GM21447 (cell line): ENCODE data around the gene ARF5.

ENCODE experiments used
- ATAC-seq: cut with Tn5 transposase; IDR thresholded peaks from one replicate; pipeline ENCODE4 v1.9.1; 2021; ENCODE audit not compliant: unreplicated experiment

Gene ARF5

GRCh38 chr7:127588697-127589482, 679 bp downstream of the ARF5 start:
- peak; percentile 31 for ATAC-seq

DNA sequence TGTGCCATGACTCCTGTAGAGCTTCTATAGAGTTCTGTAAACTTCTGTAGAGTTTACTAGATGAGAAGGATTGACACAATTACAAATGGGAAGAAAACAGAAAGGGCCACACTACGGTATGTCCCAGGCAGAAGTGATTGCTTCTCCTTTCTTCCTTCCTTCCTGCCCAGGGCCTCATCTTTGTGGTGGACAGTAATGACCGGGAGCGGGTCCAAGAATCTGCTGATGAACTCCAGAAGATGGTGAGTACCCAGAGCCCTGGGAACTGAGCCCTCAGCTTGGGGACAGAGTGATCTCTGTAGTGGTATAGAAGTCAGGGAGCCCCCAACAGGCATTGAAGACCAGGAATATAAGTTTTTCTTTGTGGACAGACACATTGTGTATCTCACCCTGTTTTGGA, 1.7 kb downstream of the ARF5 start:
- no peak for ATAC-seq

DNA sequence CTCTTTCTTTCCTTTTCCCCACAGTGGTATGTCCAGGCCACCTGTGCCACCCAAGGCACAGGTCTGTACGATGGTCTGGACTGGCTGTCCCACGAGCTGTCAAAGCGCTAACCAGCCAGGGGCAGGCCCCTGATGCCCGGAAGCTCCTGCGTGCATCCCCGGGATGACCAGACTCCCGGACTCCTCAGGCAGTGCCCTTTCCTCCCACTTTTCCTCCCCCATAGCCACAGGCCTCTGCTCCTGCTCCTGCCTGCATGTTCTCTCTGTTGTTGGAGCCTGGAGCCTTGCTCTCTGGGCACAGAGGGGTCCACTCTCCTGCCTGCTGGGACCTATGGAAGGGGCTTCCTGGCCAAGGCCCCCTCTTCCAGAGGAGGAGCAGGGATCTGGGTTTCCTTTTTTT, 3.0 kb downstream of the ARF5 start:
- no peak for ATAC-seq

DNA sequence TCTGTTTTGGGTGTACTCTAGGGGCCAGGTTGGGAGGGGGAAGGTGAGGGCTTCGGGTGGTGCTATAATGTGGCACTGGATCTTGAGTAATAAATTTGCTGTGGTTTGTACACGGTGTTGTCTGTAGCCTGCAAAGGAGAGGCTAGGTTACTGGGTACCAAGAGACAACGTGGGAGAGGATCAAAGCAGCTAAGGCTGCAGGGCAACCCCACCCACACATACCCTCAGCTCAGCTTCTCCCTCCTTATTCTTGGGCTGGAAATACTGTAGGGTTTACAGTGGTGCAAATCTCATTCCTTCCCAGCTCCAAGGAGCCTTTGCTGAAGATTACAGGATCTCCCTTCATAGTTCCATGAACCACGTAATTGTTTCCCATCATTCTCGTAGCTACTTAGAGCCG, 3.4 kb downstream of the ARF5 start:
- no peak for ATAC-seq

DNA sequence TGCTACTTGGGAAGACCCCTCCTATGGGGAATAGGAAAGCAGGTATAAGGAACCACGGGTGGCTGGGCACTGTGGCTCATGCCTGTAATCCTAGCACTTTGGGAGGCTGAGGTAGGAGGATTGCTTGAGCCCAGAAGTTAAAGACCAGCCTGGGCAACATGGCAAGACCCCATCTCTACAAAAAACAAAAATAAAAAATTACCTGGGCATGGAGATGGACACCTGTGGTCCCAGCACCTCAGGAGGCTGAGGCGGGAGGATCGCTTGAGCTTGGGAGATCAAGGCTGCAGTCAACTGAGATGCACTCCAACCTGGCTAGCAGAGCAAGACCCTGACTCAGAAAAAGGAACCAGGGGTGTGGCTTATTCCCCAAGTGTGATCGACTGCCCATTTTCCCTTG, 4.3 kb downstream of the ARF5 start:
- no peak for ATAC-seq

DNA sequence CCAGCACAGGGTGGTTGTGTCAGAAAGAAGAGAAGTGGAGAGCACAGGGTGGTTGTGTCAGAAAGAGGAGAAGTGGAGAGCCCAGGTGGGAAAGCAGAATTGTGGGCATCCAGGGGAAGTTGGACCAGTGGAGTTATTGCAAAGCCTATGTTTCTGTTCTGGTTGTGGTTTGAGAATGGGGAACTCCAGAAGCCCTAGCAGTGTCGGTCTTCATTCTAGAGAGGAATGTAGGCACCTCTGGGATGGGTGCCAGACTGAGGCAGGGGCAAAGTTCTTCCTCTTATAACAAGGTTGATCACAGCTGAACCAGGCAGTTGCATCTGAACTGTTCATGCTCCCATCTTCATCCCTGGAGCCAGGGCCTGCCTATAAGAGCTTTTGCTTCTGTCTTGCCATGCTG, 6.3 kb downstream of the ARF5 start:
- no peak for ATAC-seq

DNA sequence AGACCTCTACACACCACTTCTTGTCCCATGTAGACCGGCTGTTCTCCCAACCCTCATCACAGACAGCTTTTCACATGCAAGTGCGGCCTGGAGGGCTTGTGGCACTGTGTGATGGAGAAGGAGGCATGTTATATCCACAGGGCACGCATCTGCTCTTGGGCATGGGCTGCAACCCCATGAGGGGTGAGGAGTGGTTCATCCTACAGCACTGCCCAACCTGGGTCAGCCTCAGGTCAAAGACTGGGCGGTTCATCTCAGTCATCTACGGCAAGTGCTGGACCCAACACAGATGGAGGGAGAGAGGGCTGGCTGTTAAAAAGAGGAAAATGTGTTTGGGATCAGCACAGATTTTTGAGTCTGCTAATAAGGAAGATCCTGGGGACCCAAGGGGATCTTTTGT, 7.5 kb downstream of the ARF5 start:
- ATAC-seq = no peak

GRCh38 chr7:127598318-127598717, 10.1 kb downstream of the ARF5 start:
- no peak for ATAC-seq

GRCh38 chr7:127600885-127601284, 12.7 kb downstream of the ARF5 start:
- ATAC-seq = no peak

- ATAC-seq = no peak
These were observed 20.2 kb downstream of the ARF5 start for GRCh38 chr7:127608446-127608845.

GRCh38 chr7:127609297-127609696, 21.1 kb downstream of the ARF5 start:
- ATAC-seq = no peak

DNA sequence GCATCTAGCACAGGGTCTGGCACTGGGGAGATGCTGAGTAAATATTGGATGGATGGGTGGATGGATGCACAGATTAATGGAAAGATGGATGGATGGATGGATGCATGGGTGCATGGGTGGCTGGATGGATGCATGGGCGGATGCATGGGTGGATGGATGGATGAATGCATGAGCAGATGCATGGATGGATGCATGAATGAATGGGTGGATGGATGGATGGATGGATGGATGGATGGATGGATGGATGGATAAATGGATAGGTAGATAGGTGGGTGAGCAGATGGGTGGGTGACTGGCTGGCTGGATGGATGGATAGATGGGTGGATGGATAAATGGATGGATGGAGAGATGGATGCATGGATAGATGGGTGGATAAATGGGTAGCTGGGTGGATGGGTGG, 24.1 kb downstream of the ARF5 start:
- ATAC-seq = no peak

GRCh38 chr7:127616724-127617123, 28.5 kb downstream of the ARF5 start:
- no peak for ATAC-seq

DNA sequence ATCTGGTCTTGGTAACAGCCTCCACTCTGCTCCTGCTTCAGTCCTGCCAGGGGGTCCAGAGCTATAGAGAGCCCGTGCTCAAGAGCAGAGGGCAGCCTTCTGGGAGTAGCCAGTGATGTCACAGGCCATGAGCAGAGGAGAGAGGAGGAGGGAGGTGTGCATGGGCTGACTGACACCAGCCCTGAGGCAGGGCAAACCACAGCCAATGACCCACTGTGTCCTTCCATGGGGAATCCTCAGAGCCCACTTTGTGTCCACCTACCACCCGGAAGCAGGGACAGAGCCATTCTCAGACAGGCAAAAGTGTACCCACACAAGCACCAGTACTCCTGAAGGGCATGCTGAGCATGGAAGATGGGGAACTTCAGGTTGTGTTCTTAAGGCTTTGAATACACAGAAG, 29.8 kb downstream of the ARF5 start, which contains the start of gene PAX4:
Gene PAX4 (minus strand): TSS at position 101 of the 400 bp plus-strand sequence. CDS start 2,214 bp downstream, outside the sequence.
- no peak for ATAC-seq

GRCh38 chr7:127618775-127619174, 30.6 kb downstream of the ARF5 start:
- ATAC-seq = no peak

- no peak for ATAC-seq
These were observed 31.6 kb downstream of the ARF5 start for GRCh38 chr7:127619681-127620405.

DNA sequence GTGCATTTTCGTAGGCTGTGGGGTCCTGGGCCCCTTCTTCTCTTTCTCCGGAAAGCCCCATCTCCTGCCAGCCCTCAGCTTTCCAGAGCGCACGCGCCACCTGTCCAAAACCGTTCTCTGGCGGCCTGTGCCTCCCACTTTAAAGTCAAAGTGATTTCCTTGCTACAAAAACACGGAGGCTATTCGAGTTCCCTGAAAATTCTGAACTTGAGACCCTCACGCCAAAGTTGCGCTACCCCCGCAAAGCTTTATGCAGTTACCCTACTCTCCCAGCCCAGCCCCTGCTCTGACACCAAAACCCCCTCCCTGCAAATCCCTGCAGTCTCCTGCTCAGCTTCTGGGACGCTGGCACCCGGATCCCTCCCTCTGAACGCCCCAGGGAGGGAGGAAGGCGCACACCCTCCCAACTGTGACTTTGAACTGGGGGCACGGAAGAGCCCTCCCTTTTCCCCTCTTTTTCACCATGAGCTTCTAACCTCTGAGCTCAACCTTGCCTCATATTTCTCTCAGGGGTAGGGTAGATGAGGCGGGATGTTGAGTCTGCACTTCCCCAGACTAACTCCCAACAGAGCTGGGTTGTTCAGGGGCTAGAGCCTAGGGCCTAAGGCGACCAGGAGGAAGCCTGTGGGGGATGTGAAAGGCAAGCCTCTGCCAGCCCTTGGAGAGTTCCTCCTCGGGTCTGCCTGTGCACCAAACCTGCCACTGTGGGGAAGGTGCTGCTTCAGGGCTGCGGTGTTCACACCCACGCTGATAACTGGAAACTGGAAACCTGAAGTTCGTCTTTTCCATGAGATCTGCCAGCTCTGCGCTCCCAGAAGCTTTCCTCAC, 32.4 kb downstream of the ARF5 start:
- ATAC-seq = no peak

DNA sequence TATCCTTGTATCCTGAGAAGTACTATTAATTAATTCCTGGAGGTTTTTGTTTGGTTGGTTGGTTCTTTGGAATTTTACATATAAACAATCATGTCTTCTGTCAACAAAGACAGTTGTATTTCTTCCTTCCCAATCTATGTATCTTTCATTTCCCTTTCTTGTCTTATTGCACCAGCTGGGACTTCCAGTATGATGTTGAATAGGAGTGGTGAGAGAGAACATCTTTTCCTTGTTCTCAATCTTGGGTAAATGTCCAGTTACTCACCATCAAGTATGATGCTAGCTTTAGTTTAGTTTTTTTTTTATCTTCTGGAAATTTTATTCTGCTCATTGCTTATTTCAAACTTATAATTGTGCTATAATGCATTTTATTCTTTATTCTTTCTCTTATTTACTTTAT, 37.1 kb downstream of the ARF5 start:
- ATAC-seq = no peak

DNA sequence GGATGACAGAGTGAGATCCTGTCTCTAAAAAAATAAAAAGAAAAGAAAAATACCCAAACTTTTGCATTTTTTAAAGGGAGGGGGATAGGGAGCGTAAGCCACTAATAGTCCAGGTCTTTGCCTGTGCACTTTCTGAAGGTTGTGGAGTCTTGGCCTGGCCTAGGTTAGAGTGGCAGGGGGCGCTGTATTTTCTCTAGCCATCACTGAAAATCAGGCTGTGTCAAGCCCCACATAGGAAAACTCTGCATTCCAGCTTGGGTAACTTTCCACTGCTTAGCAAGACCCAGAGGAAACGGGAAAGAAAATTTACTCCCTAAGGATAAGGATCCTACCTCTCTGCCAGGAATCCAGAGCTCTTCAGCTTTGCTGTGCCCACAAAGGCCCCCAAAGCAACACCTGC, 40.2 kb downstream of the ARF5 start:
- no peak for ATAC-seq

GRCh38 chr7:127629268-127629854, 41.1 kb downstream of the ARF5 start:
- no peak for ATAC-seq

DNA sequence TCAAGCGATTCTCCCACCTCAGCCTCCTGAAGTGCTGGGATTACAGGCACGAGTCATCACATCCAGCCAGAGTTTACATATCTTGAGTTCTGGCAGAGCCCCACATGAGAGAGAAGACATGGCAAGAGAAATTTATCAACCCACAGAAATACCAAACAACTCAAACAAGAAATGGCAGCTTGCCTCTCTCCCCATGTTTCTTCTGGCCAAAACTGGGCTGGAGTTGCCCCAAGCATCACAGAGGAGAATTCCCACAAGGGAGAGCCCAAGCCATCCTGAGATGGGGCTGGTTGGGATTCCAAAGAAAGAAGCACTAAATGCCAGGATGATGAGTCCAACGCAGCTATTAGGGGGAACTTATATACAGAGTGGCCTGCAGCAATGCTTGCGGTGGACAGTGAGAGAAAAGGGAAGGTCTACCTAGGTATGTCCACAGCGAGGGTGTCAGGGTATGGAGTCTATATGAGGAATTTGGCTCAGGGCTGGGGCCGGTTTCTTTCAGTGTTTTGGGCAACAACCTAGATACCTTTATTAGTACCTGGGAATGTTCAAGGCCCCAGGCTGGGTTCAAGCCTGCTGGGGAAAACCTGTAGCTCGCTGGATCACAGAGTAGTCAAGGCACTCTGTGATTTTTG, 44.2 kb downstream of the ARF5 start:
- no peak for ATAC-seq
